Activated CD8-positive, alpha-beta T cell treated with anti-CD3 and anti-CD28 coated beads for 36 hours (primary cell): Measurements from ENCODE around the gene MTG2. TPM values are rescaled to one million over a fixed set of nuclear protein-coding genes. Genes with fewer than 3 reads are reported as not detected.

ENCODE experiments used
- ATAC-seq: fragments of 200-7000 bp; cut with Tn5 transposase; one replicate; pipeline ENCODE4 v1.10.0; 2021; ENCODE audit warnings: mild to moderate bottlenecking, moderate library complexity
- CTCF ChIA-PET: fragments of 350-600 bp; sonication (Branson Sonifier 250); formaldehyde crosslinking; loops from one replicate; lab custom pipeline; 2021; ENCODE audit warnings: antibody characterized with exemption; lab: Charles Lee
- POLR2A ChIA-PET: fragments of 350-600 bp; sonication (Branson Sonifier 250); formaldehyde crosslinking; loops from one replicate; lab custom pipeline; 2021; ENCODE audit warnings: antibody characterized with exemption; lab: Charles Lee
- DNase-seq: peaks from one replicate; pipeline ENCODE4 v3.0.0-alpha.2; 2020
- H3K27ac Mint-ChIP-seq: one replicate; pipeline ENCODE4 v1.8.0; 2021; ENCODE audit warnings: mild to moderate bottlenecking, mixed read lengths
- H3K27me3 Mint-ChIP-seq: one replicate; pipeline ENCODE4 v1.8.0; 2021; ENCODE audit warnings: mixed read lengths
- H3K36me3 Mint-ChIP-seq: one replicate; pipeline ENCODE4 v1.8.0; 2021; ENCODE audit warnings: low read depth, mixed read lengths
- H3K4me1 Mint-ChIP-seq: one replicate; pipeline ENCODE4 v1.8.0; 2021; ENCODE audit warnings: low read depth, mixed read lengths
- H3K4me3 Mint-ChIP-seq: one replicate; pipeline ENCODE4 v1.8.0; 2021; ENCODE audit warnings: mild to moderate bottlenecking, moderate library complexity, mixed read lengths
- H3K9me3 Mint-ChIP-seq: one replicate; pipeline ENCODE4 v1.8.0; 2021; ENCODE audit warnings: mixed read lengths
- CTCF ChIP-seq: fragments of 200-600 bp; IDR thresholded peaks from one replicate; pipeline ENCODE4 v1.8.0; 2022; ENCODE audit warnings: antibody characterized with exemption, mild to moderate bottlenecking
- intact Hi-C: fragments of 100-400 bp; cut with micrococcal nuclease; formaldehyde crosslinking; loops from one replicate; pipeline ENCODE4 v1.10.0; 2022
- total RNA-seq, 2 experiments: library from RNA; stranded (reverse); gene quantifications; one replicate each; pipeline ENCODE4 v1.2.3, GENCODE V29; 2021

MTG2 gene
- total RNA-seq, 2 experiments from 2014 or later = 36.5 to 40.5 TPM

GRCh38 chr20:62172666-62173065 lies 10.2 kb upstream of the MTG2 start:
- POLR2A ChIA-PET = interaction anchor here (0.8 kb wide), 1 partner anchor 18 kb away, joined by 3 read pairs; no protein-coding TSS in a partner anchor
- Mint-ChIP-seq H3K36me3 (peaks cover 7% of the 10 kb centered on the region), H3K4me3 (no peak overlapping the region), H3K27me3 (no peaks in the 10 kb centered on the region), H3K27ac (no peak overlapping the region), H3K9me3 (no peaks in the 10 kb centered on the region), H3K4me1 (no peaks in the 10 kb centered on the region)
- TF ChIP-seq CTCF = no peak
- no peak for DNase-seq
- CTCF ChIA-PET = no interaction called here
- intact Hi-C loops = no loop called here
- ATAC-seq = no peak

GRCh38 chr20:62174021-62174804 lies 8.6 kb upstream of the MTG2 start:
- H3K36me3 Mint-ChIP-seq = peaks cover 12% of the 10 kb centered on the region
- no peaks in the 10 kb centered on the region for H3K27me3 Mint-ChIP-seq
- ATAC-seq = no peak
- H3K4me1 Mint-ChIP-seq = no peaks in the 10 kb centered on the region
- H3K9me3 Mint-ChIP-seq = no peaks in the 10 kb centered on the region
- CTCF ChIA-PET = interaction anchor here (0.9 kb wide), 1 partner anchor 71 kb away, joined by 3 read pairs; no protein-coding TSS in a partner anchor
- TF ChIP-seq CTCF = no peak
- POLR2A ChIA-PET = interaction anchor here (1.0 kb wide), 1 partner anchor 108 kb away, joined by 3 read pairs; no protein-coding TSS in a partner anchor
- no peak overlapping the region for H3K27ac Mint-ChIP-seq
- intact Hi-C loops = no loop called here
- no peak for DNase-seq
- no peak overlapping the region for H3K4me3 Mint-ChIP-seq

GRCh38 chr20:62174870-62175624 lies 7.8 kb upstream of the MTG2 start:
- Mint-ChIP-seq H3K4me3 (no peak overlapping the region), H3K27me3 (no peaks in the 10 kb centered on the region), H3K9me3 (no peaks in the 10 kb centered on the region), H3K27ac (no peak overlapping the region), H3K36me3 (peaks cover 12% of the 10 kb centered on the region), H3K4me1 (no peaks in the 10 kb centered on the region)
- TF ChIP-seq CTCF = no peak
- intact Hi-C loops = no loop called here
- DNase-seq (no peak), ATAC-seq (no peak)
- ChIA-PET POLR2A (interaction anchor here (1.0 kb wide), 1 partner anchor 109 kb away, joined by 3 read pairs; no protein-coding TSS in a partner anchor), CTCF (interaction anchor here (0.9 kb wide), 1 partner anchor 70 kb away, joined by 3 read pairs; no protein-coding TSS in a partner anchor)

- Mint-ChIP-seq H3K9me3 (no peaks in the 10 kb centered on the region), H3K4me3 (no peak overlapping the region), H3K27ac (no peak overlapping the region), H3K4me1 (no peaks in the 10 kb centered on the region), H3K36me3 (peaks cover 15% of the 10 kb centered on the region), H3K27me3 (no peaks in the 10 kb centered on the region)
- no peak for TF ChIP-seq CTCF
- intact Hi-C loops = no loop called here
- ChIA-PET CTCF (no interaction called here), POLR2A (no interaction called here)
- DNase-seq (no peak), ATAC-seq (no peak)
Measured at GRCh38 chr20:62175711-62176110, 7.1 kb upstream of the MTG2 start.
